Chondrocyte (in vitro differentiated cells): ENCODE results near the gene EARS2. TPM values are rescaled to one million over a fixed set of nuclear protein-coding genes. Genes with fewer than 3 reads are reported as not detected.
"Not testable (repeated sequence)": the region's sequence is repeated elsewhere in the genome, so short reads cannot be mapped to it uniquely, and the experiment has no call there.

ENCODE experiments used
- DNase-seq: peaks from one replicate; pipeline ENCODE4 v3.0.0; 2021; ENCODE audit warnings: mixed read lengths, low spot score
- H3K27ac Mint-ChIP-seq: one replicate; pipeline ENCODE4 v1.8.0; 2021; ENCODE audit warnings: mild to moderate bottlenecking, moderate library complexity, mixed read lengths; ENCODE audit not compliant: unreplicated experiment
- H3K27me3 Mint-ChIP-seq: 2 replicates; pipeline ENCODE4 v1.8.0; 2021; ENCODE audit warnings: low read depth, mixed read lengths
- H3K36me3 Mint-ChIP-seq: 2 replicates; pipeline ENCODE4 v1.8.0; 2021; ENCODE audit warnings: low read depth, mixed read lengths
- H3K4me1 Mint-ChIP-seq: 2 replicates; pipeline ENCODE4 v1.8.0; 2021; ENCODE audit warnings: low read depth, mild to moderate bottlenecking, mixed read lengths
- H3K4me3 Mint-ChIP-seq: one replicate; pipeline ENCODE4 v1.8.0; 2021; ENCODE audit warnings: mild to moderate bottlenecking, moderate library complexity, mixed read lengths; ENCODE audit not compliant: unreplicated experiment
- H3K9me3 Mint-ChIP-seq: 2 replicates; pipeline ENCODE4 v1.8.0; 2021; ENCODE audit warnings: low read depth, mixed read lengths
- total RNA-seq: library from RNA; stranded (reverse); gene quantifications from 3 replicates; pipeline ENCODE4 v1.2.1, GENCODE V29; 2021
- TF ChIP-seq, protein P1 (sequence below): fragments of 200-600 bp; sonication (generic); IDR thresholded peaks from 2 replicates; pipeline ENCODE4 v1.5.0; 2021; ENCODE audit warnings: antibody characterized with exemption, mild to moderate bottlenecking, moderate library complexity

Gene EARS2
- total RNA-seq, 1 donor from 2014 or later, result 13.9 TPM

GRCh38 chr16:23557779-23558702 lies 891 bp upstream of the EARS2 start:
- TF ChIP-seq, protein P1, sequence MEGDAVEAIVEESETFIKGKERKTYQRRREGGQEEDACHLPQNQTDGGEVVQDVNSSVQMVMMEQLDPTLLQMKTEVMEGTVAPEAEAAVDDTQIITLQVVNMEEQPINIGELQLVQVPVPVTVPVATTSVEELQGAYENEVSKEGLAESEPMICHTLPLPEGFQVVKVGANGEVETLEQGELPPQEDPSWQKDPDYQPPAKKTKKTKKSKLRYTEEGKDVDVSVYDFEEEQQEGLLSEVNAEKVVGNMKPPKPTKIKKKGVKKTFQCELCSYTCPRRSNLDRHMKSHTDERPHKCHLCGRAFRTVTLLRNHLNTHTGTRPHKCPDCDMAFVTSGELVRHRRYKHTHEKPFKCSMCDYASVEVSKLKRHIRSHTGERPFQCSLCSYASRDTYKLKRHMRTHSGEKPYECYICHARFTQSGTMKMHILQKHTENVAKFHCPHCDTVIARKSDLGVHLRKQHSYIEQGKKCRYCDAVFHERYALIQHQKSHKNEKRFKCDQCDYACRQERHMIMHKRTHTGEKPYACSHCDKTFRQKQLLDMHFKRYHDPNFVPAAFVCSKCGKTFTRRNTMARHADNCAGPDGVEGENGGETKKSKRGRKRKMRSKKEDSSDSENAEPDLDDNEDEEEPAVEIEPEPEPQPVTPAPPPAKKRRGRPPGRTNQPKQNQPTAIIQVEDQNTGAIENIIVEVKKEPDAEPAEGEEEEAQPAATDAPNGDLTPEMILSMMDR, result no peak
- H3K9me3 Mint-ChIP-seq, result no peaks in the 10 kb centered on the region
- H3K27ac Mint-ChIP-seq, result peak overlapping the region; percentile 91
- H3K36me3 Mint-ChIP-seq, result peaks cover 12% of the 10 kb centered on the region
- H3K27me3 Mint-ChIP-seq, result no peaks in the 10 kb centered on the region
- no peak for DNase-seq
- H3K4me3 Mint-ChIP-seq, result peak overlapping the region; percentile 90
- peaks cover 35% of the 10 kb centered on the region for H3K4me1 Mint-ChIP-seq

- Mint-ChIP-seq H3K27me3 (no peaks in the 10 kb centered on the region), H3K36me3 (peaks cover 10% of the 10 kb centered on the region)
Measured at GRCh38 chr16:23554536-23554935, 2.6 kb downstream of the EARS2 start.

GRCh38 chr16:23552161-23552560 lies 5.0 kb downstream of the EARS2 start:
- Mint-ChIP-seq H3K4me3 (no peak overlapping the region), H3K27me3 (no peaks in the 10 kb centered on the region), H3K9me3 (no peaks in the 10 kb centered on the region), H3K4me1 (peaks cover 12% of the 10 kb centered on the region), H3K27ac (no peak overlapping the region), H3K36me3 (peaks cover 15% of the 10 kb centered on the region)
- TF ChIP-seq, protein P1, result no peak
- DNase-seq, result no peak

More at GRCh38 chr16:23554536-23554935, 2.6 kb downstream of the EARS2 start:
- no peak for DNase-seq
- Mint-ChIP-seq H3K4me1 (peaks cover 25% of the 10 kb centered on the region), H3K9me3 (no peaks in the 10 kb centered on the region), H3K27ac (peak overlapping the region; percentile 13), H3K4me3 (no peak overlapping the region)
- TF ChIP-seq, protein P1, result no peak

- peaks cover 19% of the 10 kb centered on the region for H3K36me3 Mint-ChIP-seq
- no peaks in the 10 kb centered on the region for H3K9me3 Mint-ChIP-seq
- H3K4me3 Mint-ChIP-seq, result no peak overlapping the region
- no peaks in the 10 kb centered on the region for H3K4me1 Mint-ChIP-seq
- TF ChIP-seq, protein P1, result no peak
- no peaks in the 10 kb centered on the region for H3K27me3 Mint-ChIP-seq
- H3K27ac Mint-ChIP-seq, result no peak overlapping the region
- peak; percentile 18 for DNase-seq
Measured at GRCh38 chr16:23549938-23550337, 7.2 kb downstream of the EARS2 start.

DNA sequence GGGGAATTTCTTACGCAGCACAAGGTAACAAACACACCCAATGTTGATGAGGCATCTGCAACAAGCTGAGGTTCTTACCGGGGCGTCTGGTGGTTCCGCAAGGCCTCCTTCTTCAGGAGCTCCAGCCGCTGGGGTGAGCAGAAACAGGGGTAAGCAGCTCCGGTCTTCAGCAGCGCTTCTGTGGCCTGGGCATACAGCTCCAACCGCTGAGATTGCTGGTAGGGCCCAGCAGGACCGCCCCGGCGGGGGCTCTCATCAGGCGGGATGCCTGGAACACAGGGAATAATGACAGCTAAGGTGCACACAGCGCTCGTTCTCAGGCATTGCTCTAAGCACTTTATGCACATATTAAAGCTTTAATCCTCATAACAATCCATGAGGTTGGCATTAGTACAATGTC lies 12.7 kb downstream of the EARS2 start:
- TF ChIP-seq, protein P1, result no peak
- peak; percentile 70 for DNase-seq
- no peaks in the 10 kb centered on the region for H3K9me3 Mint-ChIP-seq
- H3K4me1 Mint-ChIP-seq, result no peaks in the 10 kb centered on the region
- H3K4me3 Mint-ChIP-seq, result no peak overlapping the region
- H3K36me3 Mint-ChIP-seq, result peaks cover 28% of the 10 kb centered on the region
- no peaks in the 10 kb centered on the region for H3K27me3 Mint-ChIP-seq
- no peak overlapping the region for H3K27ac Mint-ChIP-seq

GRCh38 chr16:23540817-23541178 lies 16.4 kb downstream of the EARS2 start:
- DNase-seq, H3K27ac Mint-ChIP-seq, H3K9me3 Mint-ChIP-seq, H3K27me3 Mint-ChIP-seq, H3K4me3 Mint-ChIP-seq: not testable (repeated sequence)
- peaks cover 20% of the 10 kb centered on the region for H3K36me3 Mint-ChIP-seq
- H3K4me1 Mint-ChIP-seq, result peaks cover 10% of the 10 kb centered on the region
